H9 (cell line): Measurements from ENCODE around the gene NPIPB8. TPM values are rescaled to one million over a fixed set of nuclear protein-coding genes. Genes with fewer than 3 reads are reported as not detected.
"Not testable (repeated sequence)": the region's sequence is repeated elsewhere in the genome, so short reads cannot be mapped to it uniquely, and the experiment has no call there.

Experiments
- DNase-seq: peaks from one replicate; pipeline ENCODE4 v3.0.0-alpha.2; 2017
- H2AFZ ChIP-seq: one replicate; pipeline ENCODE4 v1.6.1; 2013; ENCODE audit warnings: mild to moderate bottlenecking, low read length, control low read depth, moderate library complexity
- H2AK5ac ChIP-seq: 2 replicates; pipeline ENCODE4 v1.6.1; 2013; ENCODE audit warnings: low read length, control low read depth, mixed read lengths; ENCODE audit not compliant: insufficient read length
- H2BK120ac ChIP-seq: one replicate; pipeline ENCODE4 v1.6.1; 2013; ENCODE audit warnings: low read depth, mild to moderate bottlenecking, low read length, control low read depth, inconsistent platforms; ENCODE audit not compliant: poor library complexity, severe bottlenecking
- H2BK12ac ChIP-seq: 2 replicates; pipeline ENCODE4 v1.6.1; 2013; ENCODE audit warnings: low read length, control low read depth, mixed read lengths, low read depth; ENCODE audit not compliant: insufficient read length
- H2BK15ac ChIP-seq: 2 replicates; pipeline ENCODE4 v1.6.1; 2013; ENCODE audit warnings: low read depth, low read length, control low read depth
- H2BK20ac ChIP-seq: one replicate; pipeline ENCODE4 v1.6.1; 2013; ENCODE audit warnings: low read depth, mild to moderate bottlenecking, low read length, control low read depth, inconsistent platforms; ENCODE audit not compliant: poor library complexity, severe bottlenecking
- H2BK5ac ChIP-seq: 2 replicates; pipeline ENCODE4 v1.6.1; 2013; ENCODE audit warnings: low read length, control low read depth, mixed read lengths; ENCODE audit not compliant: insufficient read length
- H3K14ac ChIP-seq: 2 replicates; pipeline ENCODE4 v1.6.1; 2013; ENCODE audit warnings: low read length, control low read depth; ENCODE audit not compliant: insufficient read depth
- H3K18ac ChIP-seq: 2 replicates; pipeline ENCODE4 v1.6.1; 2013; ENCODE audit warnings: low read depth, mild to moderate bottlenecking, mixed read lengths, low read length, control low read depth; ENCODE audit not compliant: insufficient read length
- H3K23ac ChIP-seq: 2 replicates; pipeline ENCODE4 v1.6.1; 2013; ENCODE audit warnings: low read length, control low read depth, mixed read lengths, low read depth; ENCODE audit not compliant: insufficient read length
- H3K23me2 ChIP-seq: 2 replicates; pipeline ENCODE4 v1.6.1; 2013; ENCODE audit warnings: low read depth, mild to moderate bottlenecking, mixed read lengths, low read length, control low read depth; ENCODE audit not compliant: insufficient read length, poor library complexity, severe bottlenecking
- H3K27ac ChIP-seq: 2 replicates; pipeline ENCODE4 v1.5.1; 2013; ENCODE audit warnings: low read length, control low read depth, mixed read lengths, low read depth; ENCODE audit not compliant: insufficient read length
- H3K27me3 ChIP-seq: 2 replicates; pipeline ENCODE4 v1.6.1; 2013; ENCODE audit warnings: low read length, control low read depth, inconsistent platforms; ENCODE audit not compliant: insufficient read depth
- H3K4ac ChIP-seq: 2 replicates; pipeline ENCODE4 v1.6.1; 2013; ENCODE audit warnings: low read depth, mild to moderate bottlenecking, control low read depth, inconsistent platforms, low read length, moderate library complexity
- H3K4me1 ChIP-seq: 2 replicates; pipeline ENCODE4 v1.6.1; 2013; ENCODE audit warnings: low read length, control low read depth, inconsistent platforms; ENCODE audit not compliant: insufficient read depth
- H3K4me2 ChIP-seq: 2 replicates; pipeline ENCODE4 v1.6.1; 2013; ENCODE audit warnings: low read length, control low read depth, mixed read lengths; ENCODE audit not compliant: insufficient read length, insufficient read depth
- H3K56ac ChIP-seq: 2 replicates; pipeline ENCODE4 v1.6.1; 2013; ENCODE audit warnings: low read depth, mild to moderate bottlenecking, mixed read lengths, low read length, control low read depth; ENCODE audit not compliant: insufficient read length
- H3K79me1 ChIP-seq: 2 replicates; pipeline ENCODE4 v1.6.1; 2013; ENCODE audit warnings: low read depth, mild to moderate bottlenecking, moderate library complexity, low read length, control low read depth, inconsistent platforms; ENCODE audit not compliant: insufficient read depth, poor library complexity, severe bottlenecking
- H3K79me2 ChIP-seq: 2 replicates; pipeline ENCODE4 v1.6.1; 2013; ENCODE audit warnings: low read length, control low read depth, inconsistent platforms; ENCODE audit not compliant: insufficient read depth
- H3K9ac ChIP-seq: 2 replicates; pipeline ENCODE4 v1.6.1; 2013; ENCODE audit warnings: low read length, control low read depth, mixed read lengths; ENCODE audit not compliant: insufficient read length; ENCODE audit errors: extremely low read depth
- H3K9me3 ChIP-seq: one replicate; pipeline ENCODE4 v1.6.1; 2013; ENCODE audit warnings: low read depth, low read length, inconsistent platforms; ENCODE audit not compliant: control insufficient read depth
- H3T11ph ChIP-seq: one replicate; pipeline ENCODE4 v1.6.1; 2013; ENCODE audit warnings: mild to moderate bottlenecking, low read length, control low read depth, inconsistent platforms
- H4K20me1 ChIP-seq: one replicate; pipeline ENCODE4 v1.6.1; 2013; ENCODE audit not compliant: control insufficient read depth, insufficient read length, insufficient read depth
- H4K5ac ChIP-seq: 2 replicates; pipeline ENCODE4 v1.6.1; 2013; ENCODE audit warnings: low read depth, mild to moderate bottlenecking, mixed read lengths, low read length, control low read depth; ENCODE audit not compliant: insufficient read length
- H4K8ac ChIP-seq: replicated peaks from 2 replicates; pipeline ENCODE4 v1.6.1; 2013; ENCODE audit warnings: low read length, control low read depth, mixed read lengths, low read depth; ENCODE audit not compliant: insufficient read length
- H4K91ac ChIP-seq: 2 replicates; pipeline ENCODE4 v1.6.1; 2013; ENCODE audit warnings: low read depth, mild to moderate bottlenecking, moderate library complexity, mixed read lengths, low read length, control low read depth; ENCODE audit not compliant: insufficient read length
- H3K27ac Mint-ChIP-seq, 3 experiments: 2 replicates in 2 of 3; 3 replicates in 1 of 3; pipeline ENCODE4 v1.8.0; 2020 to 2021; ENCODE audit warnings: mixed read lengths in 3 of 3, mild to moderate bottlenecking in 1 of 3, moderate library complexity in 1 of 3
- H3K27me3 Mint-ChIP-seq: 2 replicates; pipeline ENCODE4 v1.8.0; 2021; ENCODE audit warnings: low read depth, mild to moderate bottlenecking, moderate library complexity, mixed read lengths
- H3K36me3 Mint-ChIP-seq, 3 experiments: 2 replicates in 2 of 3; 3 replicates in 1 of 3; pipeline ENCODE4 v1.8.0; 2020 to 2021; ENCODE audit warnings: low read depth in 3 of 3, mixed read lengths in 3 of 3; ENCODE audit not compliant: insufficient read depth in 1 of 3
- H3K4me1 Mint-ChIP-seq, 2 experiments: 2 replicates each; pipeline ENCODE4 v1.8.0; 2020; ENCODE audit warnings: mixed read lengths in 2 of 2
- H3K4me3 Mint-ChIP-seq, 2 experiments: 2 replicates in 1 of 2; 3 replicates in 1 of 2; pipeline ENCODE4 v1.8.0; 2020 to 2021; ENCODE audit warnings: mild to moderate bottlenecking in 2 of 2, mixed read lengths in 2 of 2, moderate library complexity in 1 of 2
- H3K9me3 Mint-ChIP-seq, 2 experiments: 2 replicates in 1 of 2; 3 replicates in 1 of 2; pipeline ENCODE4 v1.8.0; 2020; ENCODE audit warnings: mild to moderate bottlenecking in 2 of 2, mixed read lengths in 2 of 2, moderate library complexity in 1 of 2
- WGBS: extraction: QIAGEN DNeasy Blood & Tissue Kit; methylation state at CpG from one replicate; pipeline ENCODE4 v1.1.7; 2013; ENCODE audit warnings: missing lambda C conversion rate, low lambda C conversion rate, mixed read lengths; ENCODE audit not compliant: insufficient read length; ENCODE audit errors: extremely low coverage; 5-methylcytosine and 5-hydroxymethylcytosine counted together
- total RNA-seq: library from RNA; stranded (reverse); gene quantifications from 2 replicates; pipeline ENCODE4 v1.2.1, GENCODE V29; 2021
- TF ChIP-seq, protein P1 (sequence below): fragments of 200-600 bp; sonication (generic); conservative IDR thresholded peaks from 3 replicates; pipeline ENCODE4 v1.8.0; 2021; ENCODE audit warnings: antibody characterized with exemption, mild to moderate bottlenecking

The NPIPB8 gene
- total RNA-seq, 1 experiment from 2014 or later = not detected

DNA sequence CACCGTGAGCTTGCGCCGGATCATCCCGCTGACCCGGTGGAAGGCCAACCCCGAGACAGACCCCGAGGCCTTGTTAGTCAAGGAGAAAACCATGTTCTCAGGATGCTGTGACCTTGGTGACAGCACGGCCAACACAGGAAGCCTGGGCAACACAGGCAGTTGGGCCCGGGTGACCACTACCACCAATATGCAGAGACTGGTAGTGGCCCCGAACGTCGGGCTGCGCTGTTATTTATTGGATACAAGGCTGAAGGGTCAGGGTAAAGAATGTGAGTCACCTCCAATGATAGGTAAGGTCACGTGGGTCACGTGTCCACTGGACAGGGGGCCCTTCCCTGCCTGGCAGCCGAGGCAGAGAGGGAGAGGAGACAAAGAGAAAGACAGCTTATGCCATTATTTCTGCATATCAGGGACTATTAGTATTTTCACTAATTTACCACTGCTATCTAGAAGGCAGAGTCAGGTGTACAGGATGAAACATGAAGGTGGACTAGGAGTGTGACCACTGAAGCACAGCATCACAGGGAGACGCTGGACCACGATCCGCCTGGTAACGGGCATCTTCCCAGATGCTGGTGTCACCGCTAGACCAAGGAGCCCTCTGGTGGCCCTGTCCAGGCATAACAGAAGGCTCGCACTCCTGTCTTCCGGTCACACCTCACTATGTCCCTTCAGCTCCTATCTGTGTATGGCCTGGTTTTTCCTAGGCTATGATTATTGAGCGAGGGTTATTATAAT lies 22.2 kb upstream of the NPIPB8 start:
- H4K20me1 ChIP-seq, H2BK120ac ChIP-seq, H2AFZ ChIP-seq, H4K5ac ChIP-seq, H3K56ac ChIP-seq, H3K23ac ChIP-seq, H3K9me3 Mint-ChIP-seq, H3K4ac ChIP-seq, H4K91ac ChIP-seq, H2BK5ac ChIP-seq, H3K27ac ChIP-seq, H3K4me3 Mint-ChIP-seq, H3K36me3 Mint-ChIP-seq, H3K4me2 ChIP-seq, H3K27me3 Mint-ChIP-seq, H4K8ac ChIP-seq, H3K14ac ChIP-seq, H3K79me2 ChIP-seq, H3K9me3 ChIP-seq, H3K79me1 ChIP-seq, H3K4me1 ChIP-seq, H2BK20ac ChIP-seq, H2BK15ac ChIP-seq, H3K9ac ChIP-seq, H3K23me2 ChIP-seq, H3K27ac Mint-ChIP-seq, H3K18ac ChIP-seq, H3T11ph ChIP-seq, H3K27me3 ChIP-seq, H2BK12ac ChIP-seq, H2AK5ac ChIP-seq: not testable (repeated sequence)
- DNase-seq = peak; percentile 55
- peaks cover 18 to 26% of the 10 kb centered on the region in 2 experiments for H3K4me1 Mint-ChIP-seq
- TF ChIP-seq, protein P1, sequence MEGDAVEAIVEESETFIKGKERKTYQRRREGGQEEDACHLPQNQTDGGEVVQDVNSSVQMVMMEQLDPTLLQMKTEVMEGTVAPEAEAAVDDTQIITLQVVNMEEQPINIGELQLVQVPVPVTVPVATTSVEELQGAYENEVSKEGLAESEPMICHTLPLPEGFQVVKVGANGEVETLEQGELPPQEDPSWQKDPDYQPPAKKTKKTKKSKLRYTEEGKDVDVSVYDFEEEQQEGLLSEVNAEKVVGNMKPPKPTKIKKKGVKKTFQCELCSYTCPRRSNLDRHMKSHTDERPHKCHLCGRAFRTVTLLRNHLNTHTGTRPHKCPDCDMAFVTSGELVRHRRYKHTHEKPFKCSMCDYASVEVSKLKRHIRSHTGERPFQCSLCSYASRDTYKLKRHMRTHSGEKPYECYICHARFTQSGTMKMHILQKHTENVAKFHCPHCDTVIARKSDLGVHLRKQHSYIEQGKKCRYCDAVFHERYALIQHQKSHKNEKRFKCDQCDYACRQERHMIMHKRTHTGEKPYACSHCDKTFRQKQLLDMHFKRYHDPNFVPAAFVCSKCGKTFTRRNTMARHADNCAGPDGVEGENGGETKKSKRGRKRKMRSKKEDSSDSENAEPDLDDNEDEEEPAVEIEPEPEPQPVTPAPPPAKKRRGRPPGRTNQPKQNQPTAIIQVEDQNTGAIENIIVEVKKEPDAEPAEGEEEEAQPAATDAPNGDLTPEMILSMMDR = peak; percentile 75
- WGBS = no CpG with 5 or more reads among the region's 24 CpGs

- not testable (repeated sequence) for H3K23ac ChIP-seq, H3K79me2 ChIP-seq, H3K27me3 ChIP-seq, H4K5ac ChIP-seq, H3K9me3 Mint-ChIP-seq, H2AK5ac ChIP-seq, H3T11ph ChIP-seq, H3K9me3 ChIP-seq, H3K27ac Mint-ChIP-seq, H3K27ac ChIP-seq, H3K4me3 Mint-ChIP-seq, H3K56ac ChIP-seq, H3K18ac ChIP-seq, H2BK120ac ChIP-seq, H2BK12ac ChIP-seq, H4K91ac ChIP-seq, H2BK15ac ChIP-seq, H3K79me1 ChIP-seq, H2AFZ ChIP-seq, DNase-seq, H3K14ac ChIP-seq, H3K9ac ChIP-seq, H3K4me2 ChIP-seq, H4K20me1 ChIP-seq, H3K36me3 Mint-ChIP-seq, H3K27me3 Mint-ChIP-seq, H3K4ac ChIP-seq, H4K8ac ChIP-seq, H2BK5ac ChIP-seq, H3K23me2 ChIP-seq, H3K4me1 ChIP-seq, H2BK20ac ChIP-seq
- H3K4me1 Mint-ChIP-seq = peaks cover 14 to 24% of the 10 kb centered on the region in 2 experiments
- no CpG with 5 or more reads among the region's 7 CpGs for WGBS
These were observed 21.7 kb upstream of the NPIPB8 start for GRCh38 chr16:28616224-28616577.
